NCI-H82 (cell line): ENCODE results near the gene ULBP1.
"Not testable (repeated sequence)": the region's sequence is repeated elsewhere in the genome, so short reads cannot be mapped to it uniquely, and the experiment has no call there.

Experiments used
- DNase-seq: peaks from one replicate; lab custom pipeline; 2025; lab: John Stamatoyannopoulos, UW

The ULBP1 gene

GRCh38 chr6:149977221-149977620 lies 13.5 kb downstream of the ULBP1 start:
- no peak for DNase-seq

GRCh38 chr6:149978610-149979009 lies 14.9 kb downstream of the ULBP1 start:
- DNase-seq: no peak

GRCh38 chr6:149979293-149979692 lies 15.6 kb downstream of the ULBP1 start:
- no peak for DNase-seq

GRCh38 chr6:149983145-149983544 lies 19.4 kb downstream of the ULBP1 start:
- no peak for DNase-seq

- DNase-seq: no peak
Measured at GRCh38 chr6:149984773-149985172, 21.0 kb downstream of the ULBP1 start.

- DNase-seq: no peak
Measured at GRCh38 chr6:149985481-149985937, 21.8 kb downstream of the ULBP1 start.

DNA sequence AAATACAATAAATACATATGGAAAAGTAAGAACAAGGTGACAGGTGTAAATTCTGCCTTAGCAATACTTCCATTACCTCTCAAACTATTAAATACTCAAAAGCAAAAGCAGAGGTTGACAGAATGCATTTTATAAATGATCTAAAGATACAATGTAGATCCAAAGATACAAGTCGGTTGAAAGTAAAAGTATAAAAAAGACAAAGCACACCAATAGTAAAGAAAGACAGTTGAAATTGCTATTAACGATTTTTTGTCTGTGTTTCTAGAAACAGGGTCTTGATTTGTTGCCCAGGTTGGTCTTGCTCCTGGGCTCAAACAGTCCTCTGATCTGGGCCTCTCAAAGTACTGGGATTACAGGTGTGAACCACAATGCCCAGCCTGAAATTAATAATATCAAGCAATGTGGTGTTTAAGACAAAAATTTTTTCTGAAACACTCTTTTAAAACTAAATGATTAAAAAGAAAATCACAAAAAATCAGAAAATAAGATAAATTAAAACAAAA lies 23.9 kb downstream of the ULBP1 start:
- DNase-seq: no peak

DNA sequence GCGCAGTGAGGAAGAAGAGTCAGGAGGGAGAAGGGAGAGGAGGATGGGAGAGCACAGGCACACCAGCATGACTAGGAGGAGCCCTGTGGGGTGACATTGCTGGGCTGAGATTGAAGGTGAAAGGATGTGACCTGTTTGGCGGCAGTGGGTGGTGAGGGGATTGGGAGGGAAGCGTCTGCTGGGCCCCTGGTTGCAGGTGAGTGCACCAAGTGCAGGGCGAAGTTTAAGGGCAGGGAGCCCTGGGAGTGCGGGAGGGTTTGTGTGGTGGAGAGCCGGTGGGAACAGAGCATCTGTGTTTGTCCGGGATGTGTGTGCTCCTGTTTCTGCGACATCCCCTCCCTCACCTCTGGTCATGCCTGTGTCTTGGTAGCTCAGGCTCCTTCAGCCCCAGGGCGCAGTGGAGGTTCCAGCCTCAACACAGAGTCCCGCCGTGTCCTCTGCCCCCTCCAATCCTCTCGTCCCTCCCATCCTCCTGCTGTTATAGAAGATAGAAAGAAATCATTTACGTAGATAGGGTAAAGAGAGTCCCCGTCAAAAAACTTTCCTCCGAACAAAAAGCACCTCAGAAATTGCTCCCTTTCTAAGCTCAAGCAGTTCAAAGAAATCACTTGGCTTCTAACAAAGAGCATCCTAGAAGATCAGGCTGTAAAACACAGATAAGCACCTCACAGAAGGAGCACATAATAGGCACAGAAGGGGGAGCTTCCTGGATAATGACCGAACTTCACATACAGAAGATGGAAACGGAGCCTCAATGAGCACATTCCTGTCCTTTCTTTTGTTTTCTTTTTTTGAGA lies 25.0 kb downstream of the ULBP1 start:
- no peak for DNase-seq

- no peak for DNase-seq
Measured at GRCh38 chr6:149990212-149990660, 26.5 kb downstream of the ULBP1 start.

DNA sequence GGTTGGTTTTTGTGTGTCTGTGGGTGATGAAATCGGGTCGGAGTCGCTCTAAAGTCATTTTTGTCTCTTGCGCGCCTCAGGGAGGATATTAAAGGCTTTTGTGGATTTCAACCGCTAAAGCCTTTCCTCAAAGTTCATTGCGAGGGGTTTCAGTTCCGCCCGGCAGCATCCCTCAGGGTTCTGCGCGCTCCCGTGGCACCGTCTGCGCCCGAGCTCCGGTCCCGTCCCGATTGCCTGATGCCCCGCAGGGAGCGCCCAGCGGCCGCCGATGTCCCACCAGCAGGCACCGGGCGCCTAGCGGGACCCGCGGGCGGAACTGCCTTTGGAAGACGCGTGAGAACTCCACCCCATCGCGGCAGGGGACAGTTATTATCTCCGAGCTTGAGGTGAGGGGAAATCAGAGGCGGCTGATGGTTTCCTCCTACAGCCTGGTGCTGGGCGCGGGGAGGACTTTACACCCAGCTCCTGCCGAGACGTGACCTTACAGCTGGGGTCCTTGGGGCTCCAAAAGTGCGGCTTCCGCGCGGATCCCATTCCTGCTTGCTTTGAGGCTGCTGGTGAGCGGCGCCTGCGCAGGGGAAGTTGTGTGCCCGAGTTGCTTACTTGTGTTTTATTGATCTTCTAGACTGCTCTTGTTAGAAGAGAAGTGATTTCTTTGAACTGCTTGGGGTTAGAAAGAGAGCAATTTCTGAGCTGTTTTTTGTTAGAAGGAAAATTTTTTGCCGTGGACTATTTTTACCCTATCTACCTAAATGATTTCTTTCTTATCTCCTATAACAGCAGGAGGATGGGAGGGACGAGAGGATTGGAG lies 27.1 kb downstream of the ULBP1 start:
- no peak for DNase-seq

- DNase-seq: not testable (repeated sequence)
Measured at GRCh38 chr6:149991472-149991795, 27.7 kb downstream of the ULBP1 start.

DNA sequence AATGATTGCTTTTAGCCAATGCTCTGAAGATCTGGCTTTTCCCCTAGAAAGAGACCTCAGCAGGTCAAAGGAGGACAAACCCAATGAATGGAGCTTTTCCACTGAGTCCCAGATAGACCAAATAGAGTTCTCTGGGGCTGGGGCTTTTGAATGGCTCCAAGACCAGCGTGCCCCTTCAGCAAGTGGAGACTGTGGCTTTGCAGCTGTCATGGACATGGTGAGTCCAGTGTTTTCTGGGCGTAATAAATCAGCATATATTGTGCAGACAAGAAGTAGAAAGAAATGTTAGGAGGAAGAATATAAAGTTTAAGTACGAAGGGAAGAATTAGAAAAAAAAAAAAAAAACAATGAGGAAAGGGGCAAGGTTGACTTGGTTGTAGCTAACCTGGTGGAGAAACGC lies 28.1 kb downstream of the ULBP1 start:
- DNase-seq: no peak

GRCh38 chr6:149995235-149995750 lies 31.6 kb downstream of the ULBP1 start:
- DNase-seq: no peak

- DNase-seq: no peak
Measured at GRCh38 chr6:149995971-149996370, 32.2 kb downstream of the ULBP1 start.

DNA sequence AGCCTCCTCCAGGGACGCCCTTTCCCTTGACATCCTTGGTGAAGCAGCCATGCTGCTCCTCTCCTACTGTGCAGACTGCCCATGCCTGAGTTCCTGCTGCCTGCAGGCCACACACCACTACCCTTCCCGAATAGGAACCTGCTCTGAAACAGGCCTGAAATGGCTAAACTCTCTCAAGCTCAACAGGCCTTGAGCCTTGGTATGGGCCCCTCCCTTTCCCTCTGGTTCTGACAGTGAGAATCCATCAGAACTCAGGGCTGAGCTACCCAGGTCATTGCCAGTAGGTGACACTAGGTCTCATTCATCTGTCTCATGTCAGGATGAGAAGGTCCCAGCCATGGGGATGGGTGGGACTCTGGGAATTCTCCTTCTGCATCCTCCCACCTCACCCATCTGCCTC lies 35.9 kb downstream of the ULBP1 start:
- DNase-seq: no peak

DNA sequence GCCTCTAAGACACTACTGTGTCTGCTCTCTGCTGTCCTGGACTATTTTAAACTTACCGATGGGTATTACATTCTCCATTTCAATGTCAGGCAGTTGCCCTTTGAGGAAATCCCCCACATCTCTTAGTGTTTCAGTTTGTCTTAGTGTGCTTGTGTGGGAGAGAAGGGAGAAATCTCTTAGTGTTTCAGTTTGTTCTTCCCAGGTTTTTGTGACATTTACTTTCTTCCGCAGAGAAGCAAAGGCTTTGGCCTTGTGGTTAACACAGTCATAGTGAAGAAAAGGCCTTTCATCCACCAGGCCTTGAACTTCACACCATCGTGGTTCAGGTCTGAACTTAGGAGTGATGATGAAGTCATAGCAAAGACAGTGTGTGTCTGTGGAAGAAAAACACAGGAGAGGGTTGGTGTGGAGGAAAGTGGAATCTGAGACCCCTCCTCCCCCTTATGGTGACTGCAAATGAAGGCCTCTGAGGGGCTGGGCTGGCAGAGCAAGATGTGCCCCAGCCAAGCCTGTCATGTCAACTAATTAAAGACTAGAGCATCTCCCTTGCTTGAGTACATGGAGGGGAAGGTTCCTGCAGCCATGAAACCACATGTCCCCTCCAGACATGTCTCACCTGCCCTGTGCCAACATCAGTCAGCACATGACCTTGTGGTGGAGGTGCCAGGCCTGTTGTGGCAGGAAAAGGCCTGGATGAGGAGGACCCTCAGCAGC lies 37.7 kb downstream of the ULBP1 start:
- no peak for DNase-seq

- no peak for DNase-seq
Measured at GRCh38 chr6:150002710-150003109, 39.0 kb downstream of the ULBP1 start.

- not testable (repeated sequence) for DNase-seq
Measured at GRCh38 chr6:150003599-150003998, 39.9 kb downstream of the ULBP1 start.

DNA sequence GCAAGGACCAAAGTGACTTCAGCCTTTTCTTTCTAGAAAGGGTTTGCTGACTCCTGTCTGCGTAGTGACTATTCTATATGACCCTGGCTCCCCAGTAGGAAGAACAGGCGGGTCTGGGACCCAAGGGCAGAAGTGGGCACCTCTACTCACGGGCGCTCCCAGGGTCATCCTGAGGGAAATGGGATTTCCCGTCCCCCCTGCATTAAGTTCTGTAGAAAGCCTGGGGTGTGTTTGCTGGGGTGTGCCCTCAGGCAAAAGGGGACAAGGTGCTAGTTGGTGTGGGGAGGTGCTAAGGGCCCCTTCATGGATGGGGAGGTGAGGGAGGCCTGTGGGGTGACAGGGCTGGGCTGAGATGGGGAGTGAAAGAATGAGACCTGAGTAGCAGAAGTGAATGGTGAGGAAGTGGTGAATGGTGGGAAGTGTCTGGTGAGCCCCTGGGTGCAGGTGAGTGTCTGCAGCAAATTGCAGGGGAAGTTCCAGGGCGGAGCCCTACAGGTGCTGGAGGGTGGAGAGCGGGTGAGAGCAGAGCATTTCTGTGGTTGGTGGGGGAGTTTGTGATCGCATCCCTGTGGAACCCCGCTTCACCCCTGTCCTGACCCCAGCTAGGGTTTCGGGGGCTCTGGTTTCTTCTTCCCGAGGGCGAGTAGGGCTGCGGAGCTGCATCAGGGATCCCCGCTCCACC lies 40.5 kb downstream of the ULBP1 start:
- DNase-seq: no peak

- peak; percentile 95 for DNase-seq
Measured at GRCh38 chr6:150004783-150005717, 41.3 kb downstream of the ULBP1 start.
